NOMO-1 treated with DMSO at 0.1 percent for 48 hours (cell line): ENCODE data around the gene TOMM34.

Experiments used
- DNase-seq: peaks from one replicate; lab custom pipeline; 2025; ENCODE audit not compliant: unreplicated experiment; lab: John Stamatoyannopoulos, UW

TOMM34 gene

DNA sequence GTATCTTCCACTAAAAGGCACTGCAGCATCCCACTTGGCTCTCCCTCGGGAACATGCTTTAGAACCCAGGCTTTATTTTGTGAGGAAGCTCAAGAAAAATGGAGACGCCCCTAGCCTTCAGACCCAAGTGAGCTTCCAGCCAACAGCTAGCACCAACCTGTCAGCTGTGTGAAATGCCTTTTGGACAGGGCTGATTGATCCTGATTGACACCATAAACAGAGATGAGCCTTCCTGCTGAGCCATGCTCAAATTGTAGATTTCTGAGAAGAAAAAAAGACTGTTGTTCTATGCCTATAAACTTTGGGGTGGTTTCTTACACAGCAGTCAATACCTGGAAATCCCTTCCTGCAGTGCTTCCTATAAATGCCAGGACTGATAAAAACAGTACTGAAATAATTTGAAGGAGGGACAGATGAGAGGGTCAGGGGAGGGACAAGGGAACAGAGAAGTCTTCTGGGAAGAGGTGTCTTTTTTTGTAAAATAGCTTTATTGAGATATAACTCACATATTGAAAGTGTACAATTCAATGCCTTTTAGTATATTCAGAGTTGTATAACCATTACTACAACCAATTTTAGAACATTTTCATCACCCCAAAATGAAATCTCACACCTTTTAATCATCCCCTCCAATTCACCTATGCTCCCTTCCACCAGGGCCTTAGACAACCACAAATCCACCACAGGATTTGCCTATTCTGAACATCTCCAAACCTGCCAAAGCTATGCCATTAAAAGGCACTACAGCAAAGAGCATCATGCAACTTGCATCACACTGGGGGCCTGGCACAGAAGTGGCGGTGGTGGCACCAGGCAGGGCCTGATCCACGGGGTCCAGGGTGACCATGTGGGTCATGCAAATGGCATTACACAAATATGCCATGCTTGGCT lies 3.4 kb upstream of the TOMM34 start:
- no peak for DNase-seq

GRCh38 chr20:44962483-44962882 lies 2.3 kb upstream of the TOMM34 start:
- no peak for DNase-seq

GRCh38 chr20:44961870-44962267 lies 1.7 kb upstream of the TOMM34 start:
- DNase-seq = no peak

DNA sequence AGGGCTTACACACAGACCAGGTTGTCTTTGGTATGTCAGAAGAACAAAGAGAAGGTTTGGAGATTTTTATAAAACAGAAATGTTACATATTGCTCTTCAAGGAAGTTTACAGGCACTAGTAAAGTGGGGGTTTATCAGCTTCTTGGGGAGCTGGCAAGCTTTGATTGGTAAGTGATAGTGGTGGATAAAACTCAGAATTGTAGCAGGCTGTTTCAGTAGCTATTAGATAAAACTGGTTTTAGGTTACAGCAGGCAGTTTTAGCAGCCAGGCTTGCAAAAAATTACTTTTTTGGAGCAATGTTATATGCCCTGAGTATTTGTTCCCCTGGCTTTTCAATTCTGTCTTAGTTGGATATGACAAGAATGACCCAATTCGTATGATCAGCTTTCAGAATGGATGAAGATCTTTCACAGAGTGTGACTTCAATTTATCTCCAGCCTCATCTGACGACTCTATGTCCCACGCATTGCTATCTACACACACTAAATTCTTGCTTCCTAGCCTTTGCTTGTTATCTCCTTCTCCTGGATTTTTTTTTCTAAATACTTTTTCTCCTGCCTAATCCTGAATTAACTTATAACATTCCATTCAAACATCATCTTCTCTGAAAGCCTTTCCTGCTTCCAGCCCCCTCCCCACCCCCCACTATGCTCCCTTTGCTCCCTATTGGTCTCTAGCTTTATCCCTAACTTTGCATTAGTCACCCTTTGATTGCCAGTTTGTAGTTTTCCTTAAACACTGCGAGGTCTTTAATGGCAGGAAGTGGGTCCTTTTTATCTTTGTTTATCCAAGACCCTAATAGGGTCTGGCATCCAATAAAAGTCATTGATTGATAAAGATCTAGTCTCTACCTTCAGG lies 1.0 kb upstream of the TOMM34 start:
- DNase-seq = no peak

- peak; percentile 33 for DNase-seq
Measured at GRCh38 chr20:44959638-44960102, 527 bp downstream of the TOMM34 start.

GRCh38 chr20:44959082-44959637 lies 1.0 kb downstream of the TOMM34 start:
- peak; percentile 70 for DNase-seq

DNA sequence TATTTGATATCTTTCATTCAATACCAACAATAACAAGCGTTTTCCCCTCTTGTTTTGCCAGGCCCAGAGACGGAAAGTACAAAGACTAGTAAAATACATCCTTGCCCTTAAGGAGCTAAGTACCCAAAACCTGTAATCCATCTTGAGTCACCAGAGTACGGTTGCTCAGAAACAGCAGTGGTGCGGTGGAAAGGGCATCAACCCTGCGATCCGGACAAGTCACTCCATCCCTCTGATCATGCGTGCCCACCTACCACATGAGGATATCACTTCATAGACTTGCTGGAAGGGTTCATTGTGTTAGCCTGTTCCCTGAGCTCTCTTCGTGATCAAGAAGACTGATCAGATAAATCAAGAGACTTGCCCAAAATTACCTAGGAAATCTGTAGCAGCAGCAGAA lies 1.9 kb downstream of the TOMM34 start:
- no peak for DNase-seq

GRCh38 chr20:44956410-44956809 lies 3.8 kb downstream of the TOMM34 start:
- no peak for DNase-seq

GRCh38 chr20:44955270-44955669 lies 4.9 kb downstream of the TOMM34 start:
- peak; percentile 51 for DNase-seq

DNA sequence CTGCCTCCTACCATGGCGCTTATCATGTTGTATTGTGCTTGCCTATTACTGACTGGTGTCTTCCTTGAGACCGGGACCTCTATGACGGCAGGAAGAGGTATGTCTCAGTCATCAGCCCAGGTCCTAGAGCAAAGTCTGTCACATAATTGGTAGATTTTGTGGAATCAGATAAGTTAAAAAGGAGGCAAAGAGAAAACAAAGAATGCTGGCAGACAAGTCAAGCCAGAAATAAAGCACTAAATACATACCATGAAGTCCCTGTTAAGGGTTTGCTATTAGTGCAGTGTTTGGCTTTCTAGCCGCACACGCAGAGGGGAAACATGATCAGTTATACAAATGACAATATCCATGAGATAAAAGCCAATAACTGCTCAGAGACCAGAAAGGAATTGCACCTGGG lies 6.0 kb downstream of the TOMM34 start:
- no peak for DNase-seq

- no peak for DNase-seq
Measured at GRCh38 chr20:44952731-44953130, 7.5 kb downstream of the TOMM34 start.

DNA sequence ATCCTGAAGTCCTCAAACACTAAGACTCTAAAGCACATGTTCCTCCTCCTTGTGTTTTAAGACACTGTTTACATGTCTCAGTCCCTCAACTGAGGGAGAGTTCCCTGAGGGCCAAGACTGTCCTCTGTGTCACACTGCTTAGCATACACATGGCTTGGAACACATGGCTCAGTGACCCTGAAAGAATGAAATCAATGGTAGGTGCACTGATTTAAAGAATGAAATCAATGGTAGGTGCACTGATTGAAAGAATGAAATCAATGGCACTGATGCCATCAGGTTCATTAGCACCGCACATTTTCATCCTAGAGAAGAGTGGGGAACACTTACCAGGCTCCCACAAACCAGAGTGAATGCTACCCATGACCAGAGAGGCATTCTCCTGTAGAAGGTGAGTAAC lies 9.8 kb downstream of the TOMM34 start:
- DNase-seq = no peak

GRCh38 chr20:44948513-44948912 lies 11.7 kb downstream of the TOMM34 start:
- no peak for DNase-seq

DNA sequence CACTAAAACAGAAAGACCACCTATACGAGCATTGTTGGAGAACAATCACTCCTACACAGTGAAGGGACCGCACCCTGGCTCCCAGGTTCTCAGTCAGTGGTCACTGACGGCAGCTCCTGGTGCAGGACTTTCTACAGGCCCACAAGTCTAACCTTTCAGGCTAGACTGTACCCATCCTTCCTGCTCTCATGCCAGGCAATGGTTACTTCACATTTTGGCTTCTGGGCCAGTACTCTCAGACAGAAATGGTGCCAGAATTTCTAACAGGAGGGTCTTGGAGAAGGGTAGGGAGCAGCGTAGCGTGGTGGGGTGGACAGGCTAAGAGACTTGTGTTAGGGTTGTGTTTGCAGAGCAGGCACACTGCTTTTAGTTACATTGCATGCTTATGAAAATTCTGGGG lies 12.1 kb downstream of the TOMM34 start:
- DNase-seq = no peak

DNA sequence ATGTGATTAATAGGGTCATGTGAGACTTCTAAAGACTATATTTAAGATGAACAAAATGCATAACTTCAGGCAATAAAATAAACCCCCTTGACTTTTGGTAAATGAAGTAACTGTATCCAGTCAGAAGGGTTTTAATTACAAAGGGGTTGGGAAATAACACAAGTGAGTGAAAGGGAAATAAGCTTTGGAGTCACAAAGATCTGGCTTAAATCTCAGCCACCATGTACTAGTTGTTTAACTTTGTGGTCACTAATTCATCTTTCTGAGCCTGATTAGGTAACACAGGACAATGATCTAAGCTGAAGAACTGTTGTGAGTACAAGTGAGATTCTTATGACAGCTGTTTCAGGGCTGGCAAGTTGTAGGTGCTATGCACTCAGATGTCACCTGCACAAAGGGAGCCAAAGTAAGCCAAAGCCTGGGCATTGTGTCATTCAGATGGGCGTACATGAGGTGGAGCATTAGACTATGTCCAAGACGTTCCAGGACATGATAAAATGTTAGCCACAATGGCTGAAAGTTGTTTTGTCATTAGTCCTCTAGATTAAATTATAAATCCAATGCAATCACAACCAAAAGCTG lies 13.8 kb downstream of the TOMM34 start:
- no peak for DNase-seq

DNA sequence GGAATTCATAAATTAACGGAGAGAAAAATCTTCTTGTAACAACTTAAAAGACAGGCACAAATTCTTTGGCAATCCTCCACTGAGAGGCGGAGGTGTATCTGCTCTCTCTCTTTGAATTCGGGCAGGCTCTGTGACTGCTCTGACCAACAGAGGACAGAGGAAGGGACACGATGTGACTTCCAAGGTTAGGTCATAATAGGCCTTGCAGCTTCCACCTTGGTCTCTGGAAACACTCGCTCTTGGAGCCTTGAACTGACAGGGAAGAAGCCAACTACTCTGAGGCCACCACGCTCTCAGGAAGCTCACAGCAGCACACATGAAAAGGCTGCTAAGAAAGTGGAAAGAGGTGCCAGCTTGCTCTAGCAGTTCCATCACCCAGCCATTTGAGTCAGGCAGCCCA lies 14.9 kb downstream of the TOMM34 start:
- DNase-seq = no peak

DNA sequence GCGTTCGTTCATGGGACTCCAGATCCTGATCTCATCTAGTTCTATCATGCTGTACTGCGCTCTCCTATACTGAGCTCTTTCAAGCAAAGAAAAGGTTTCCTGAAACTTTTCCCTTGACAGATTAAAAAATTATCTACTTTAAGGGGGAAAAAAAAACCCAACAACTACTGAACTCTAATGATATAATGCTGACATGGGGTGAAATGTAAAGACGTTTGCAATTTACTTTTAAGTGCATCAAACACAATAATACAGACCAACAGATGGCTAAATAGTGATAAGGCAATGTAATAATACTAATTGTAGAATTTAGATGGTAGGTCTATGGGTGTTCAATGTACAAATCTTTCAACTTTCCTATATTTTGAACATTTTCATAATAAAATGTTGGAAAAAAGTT lies 16.4 kb downstream of the TOMM34 start:
- DNase-seq = no peak

GRCh38 chr20:44942264-44942973 lies 17.8 kb downstream of the TOMM34 start:
- DNase-seq = no peak

DNA sequence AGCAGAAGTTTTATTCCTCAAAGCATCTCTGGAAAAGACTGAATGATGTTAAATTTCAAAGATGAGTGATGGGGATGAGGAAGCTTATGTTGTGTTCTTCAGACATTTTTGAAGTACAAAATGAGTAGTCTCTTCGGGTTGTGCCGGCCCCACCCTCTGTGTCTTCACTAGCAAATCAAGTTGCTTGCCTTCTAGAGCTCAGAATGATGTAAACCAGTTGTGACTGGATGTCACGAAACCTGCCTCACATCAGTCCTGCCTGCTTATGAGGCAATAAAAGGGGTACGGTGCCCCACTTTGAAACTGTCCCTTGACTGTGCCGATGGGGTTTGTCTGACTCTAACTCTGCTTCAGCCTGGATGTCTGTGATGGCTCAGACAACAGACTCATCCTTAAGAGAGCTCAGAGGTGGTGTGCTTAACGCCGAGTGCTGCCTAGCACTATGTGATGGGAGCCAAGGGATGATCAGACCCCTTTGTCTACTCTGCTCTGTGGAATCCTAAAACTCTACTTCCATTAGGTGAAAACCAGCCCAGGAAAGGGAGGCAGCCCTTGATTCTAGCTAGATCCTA lies 19.0 kb downstream of the TOMM34 start:
- DNase-seq = no peak

- no peak for DNase-seq
Measured at GRCh38 chr20:44938637-44939036, 21.6 kb downstream of the TOMM34 start.
